Upper lobe of right lung (tissue), 1 donor: Measurements from ENCODE around the gene CCL4. TPM values are rescaled to one million over a fixed set of nuclear protein-coding genes. Genes with fewer than 3 reads are reported as not detected.

Source experiments
- ATAC-seq: fragments of 200-7000 bp; cut with Tn5 transposase; one replicate; pipeline ENCODE4 v1.9.1; 2020; ENCODE audit warnings: mild to moderate bottlenecking, moderate library complexity
- DNase-seq: peaks from one replicate; pipeline ENCODE4 v3.0.0-alpha.2; 2020
- H3K27ac ChIP-seq: fragments of 200-600 bp; one replicate; pipeline ENCODE4 v1.8.0; 2022
- H3K27me3 ChIP-seq: fragments of 200-600 bp; one replicate; pipeline ENCODE4 v1.8.0; 2022; ENCODE audit warnings: mild to moderate bottlenecking
- H3K36me3 ChIP-seq: fragments of 200-600 bp; one replicate; pipeline ENCODE4 v1.8.0; 2022
- H3K4me1 ChIP-seq: fragments of 200-600 bp; one replicate; pipeline ENCODE4 v1.8.0; 2022
- H3K4me3 ChIP-seq: fragments of 200-600 bp; one replicate; pipeline ENCODE4 v1.8.0; 2022; ENCODE audit warnings: mild to moderate bottlenecking
- H3K9me3 ChIP-seq: fragments of 200-600 bp; one replicate; pipeline ENCODE4 v1.8.0; 2022
- CTCF ChIP-seq: fragments of 200-600 bp; IDR thresholded peaks from one replicate; pipeline ENCODE4 v1.8.0; 2022; ENCODE audit warnings: antibody characterized with exemption
- intact Hi-C: fragments of 100-400 bp; cut with DNase I; formaldehyde crosslinking; loops from one replicate; pipeline ENCODE4 v1.11.0; 2022
- total RNA-seq: library from RNA; stranded (reverse); fragmentation: NEBNext Ultra II Directional; extraction: Animal tissue kit (Norgen Biotek cat#: 25700); gene quantifications from one replicate; pipeline ENCODE4 v1.2.1, GENCODE V29; 2021
- donor health status: DM: no; HTN: yes; CAD: no; lungs with severe emphysema.

CCL4 gene
- total RNA-seq, 1 donor from 2014 or later = 12.5 TPM

- ATAC-seq (no peak), DNase-seq (no peak)
- H3K4me3 ChIP-seq = no peak overlapping the region
- TF ChIP-seq CTCF = no peak
- H3K36me3 ChIP-seq = no peaks in the 10 kb centered on the region
- intact Hi-C loops = no loop called here
- H3K27me3 ChIP-seq = no peaks in the 10 kb centered on the region
- no peak overlapping the region for H3K27ac ChIP-seq
- no peaks in the 10 kb centered on the region for H3K4me1 ChIP-seq
- peaks cover 9% of the 10 kb centered on the region for H3K9me3 ChIP-seq
These were observed 24.9 kb downstream of the CCL4 start for GRCh38 chr17:36128411-36128978.

DNA sequence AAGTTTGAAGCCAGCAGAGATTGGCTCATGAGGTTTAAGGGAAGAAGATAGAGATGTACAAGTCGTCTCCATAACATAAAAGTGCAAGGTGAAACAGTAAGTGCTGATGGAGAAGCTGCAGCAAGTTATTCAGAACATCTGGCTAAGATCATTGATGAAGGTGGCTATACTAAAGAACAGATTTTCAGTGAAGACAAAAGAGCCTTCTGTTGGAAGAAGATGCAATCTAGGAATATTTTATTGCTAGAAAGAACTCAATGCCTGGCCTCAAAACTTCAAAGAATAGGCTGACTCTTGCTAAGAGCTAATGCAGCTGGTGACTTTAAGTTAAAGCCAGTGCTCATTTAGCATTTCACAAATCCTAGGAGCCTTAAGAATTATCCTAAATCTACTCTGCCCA lies 26.0 kb downstream of the CCL4 start:
- Histone ChIP-seq H3K9me3 (peaks cover 9% of the 10 kb centered on the region), H3K4me3 (no peak overlapping the region), H3K36me3 (no peaks in the 10 kb centered on the region), H3K27ac (no peak overlapping the region), H3K4me1 (no peaks in the 10 kb centered on the region), H3K27me3 (no peaks in the 10 kb centered on the region)
- no peak for TF ChIP-seq CTCF
- DNase-seq = no peak
- intact Hi-C loops = no loop called here
- no peak for ATAC-seq

- TF ChIP-seq CTCF = no peak
- intact Hi-C loops = no loop called here
- H3K27ac ChIP-seq = no peak overlapping the region
- H3K4me3 ChIP-seq = no peak overlapping the region
- H3K4me1 ChIP-seq = no peaks in the 10 kb centered on the region
- peaks cover 5% of the 10 kb centered on the region for H3K9me3 ChIP-seq
- no peaks in the 10 kb centered on the region for H3K36me3 ChIP-seq
- ATAC-seq = no peak
- DNase-seq = no peak
- H3K27me3 ChIP-seq = no peaks in the 10 kb centered on the region
These were observed 26.7 kb downstream of the CCL4 start for GRCh38 chr17:36130346-36130745.

DNA sequence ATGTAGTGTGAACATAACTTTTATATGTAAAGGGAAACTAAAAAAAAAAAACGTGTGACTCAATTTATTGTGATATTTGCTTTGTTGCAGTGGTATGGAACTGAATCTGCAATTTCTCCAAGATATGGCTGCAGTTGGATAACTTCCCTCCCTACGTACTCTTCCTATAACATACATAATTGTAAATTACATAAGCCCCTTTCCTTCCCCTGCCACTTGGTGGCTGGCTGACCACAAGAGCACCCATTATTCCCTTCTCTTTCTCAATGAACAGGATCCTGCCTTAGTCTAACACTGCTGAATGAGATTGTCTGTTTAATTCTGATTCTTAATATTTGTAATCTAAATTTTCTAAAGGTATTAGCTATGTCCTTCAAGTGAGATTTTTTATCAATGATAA lies 27.8 kb downstream of the CCL4 start:
- no peak for TF ChIP-seq CTCF
- H3K27me3 ChIP-seq = no peaks in the 10 kb centered on the region
- H3K4me1 ChIP-seq = no peaks in the 10 kb centered on the region
- no peaks in the 10 kb centered on the region for H3K9me3 ChIP-seq
- ATAC-seq (peak; percentile 68), DNase-seq (no peak)
- no peak overlapping the region for H3K4me3 ChIP-seq
- no peaks in the 10 kb centered on the region for H3K36me3 ChIP-seq
- intact Hi-C loops = no loop called here
- H3K27ac ChIP-seq = no peak overlapping the region

DNA sequence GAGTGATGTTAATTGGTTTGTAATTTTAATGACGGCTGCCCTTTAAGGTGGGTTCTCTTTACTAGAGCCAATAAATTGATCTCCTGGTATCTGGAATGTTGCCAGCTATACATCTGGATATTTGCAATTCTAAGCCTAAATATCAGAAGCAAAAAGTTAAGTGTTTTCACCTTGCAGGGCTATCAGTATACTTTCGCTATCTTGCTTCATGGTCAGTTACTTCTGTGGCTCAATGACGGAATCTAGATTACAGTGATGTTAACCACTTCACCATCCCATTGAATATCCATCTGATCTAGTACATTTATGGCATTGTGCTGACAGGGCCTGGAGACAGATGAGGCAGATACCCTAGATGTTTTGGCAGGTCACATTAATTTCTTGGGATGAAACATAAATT lies 28.3 kb downstream of the CCL4 start:
- TF ChIP-seq CTCF = no peak
- no peaks in the 10 kb centered on the region for H3K9me3 ChIP-seq
- DNase-seq (no peak), ATAC-seq (no peak)
- no peak overlapping the region for H3K27ac ChIP-seq
- no peak overlapping the region for H3K4me3 ChIP-seq
- H3K27me3 ChIP-seq = no peaks in the 10 kb centered on the region
- no peaks in the 10 kb centered on the region for H3K36me3 ChIP-seq
- intact Hi-C loops = no loop called here
- H3K4me1 ChIP-seq = no peaks in the 10 kb centered on the region

DNA sequence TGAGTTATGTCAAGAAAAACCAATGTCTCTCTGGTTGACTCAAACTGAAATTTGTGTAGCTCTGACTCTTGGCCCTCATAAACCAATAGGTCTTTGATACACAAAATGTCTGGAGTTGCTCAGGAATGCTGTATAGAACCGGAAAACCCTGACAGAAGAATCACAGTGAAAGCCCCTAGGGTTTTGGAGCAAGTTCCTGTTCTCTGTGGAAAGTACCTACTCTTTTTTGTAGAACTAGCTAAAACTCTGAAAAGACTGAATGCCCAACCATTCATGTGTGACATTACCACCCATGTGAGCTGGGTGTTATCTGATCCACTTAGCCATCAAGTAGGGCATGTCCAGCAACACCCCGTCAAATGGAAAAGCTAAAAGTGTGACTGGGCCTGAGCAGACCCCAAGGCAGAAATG lies 28.8 kb downstream of the CCL4 start:
- H3K36me3 ChIP-seq = no peaks in the 10 kb centered on the region
- TF ChIP-seq CTCF = no peak
- H3K27ac ChIP-seq = no peak overlapping the region
- no peaks in the 10 kb centered on the region for H3K9me3 ChIP-seq
- intact Hi-C loops = no loop called here
- no peak overlapping the region for H3K4me3 ChIP-seq
- H3K4me1 ChIP-seq = no peaks in the 10 kb centered on the region
- no peaks in the 10 kb centered on the region for H3K27me3 ChIP-seq
- ATAC-seq (no peak), DNase-seq (no peak)
